HepG2 (cell line): ENCODE measurements around the gene NRSN2. TPM values are rescaled to one million over a fixed set of nuclear protein-coding genes. Genes with fewer than 3 reads are reported as not detected.
A peak's percentile ranks its signal among the peaks of the same experiment; 100 is the strongest.

Source experiments
- ETV5 ChIP-seq: IDR thresholded peaks from 2 replicates; pipeline ENCODE4 v1.6.1; 2018; ENCODE audit warnings: missing biosample characterization, missing genetic modification reagents, inconsistent platforms, borderline replicate concordance
- GABPB1 ChIP-seq: IDR thresholded peaks from 2 replicates; pipeline ENCODE4 v1.6.1; 2016; ENCODE audit warnings: mild to moderate bottlenecking, missing genetic modification reagents, moderate library complexity, missing compliant biosample characterization
- GATAD1 ChIP-seq: IDR thresholded peaks from 2 replicates; pipeline ENCODE4 v1.6.1; 2016; ENCODE audit warnings: missing genetic modification reagents, missing compliant biosample characterization
- HIVEP1 ChIP-seq: sonication (generic); formaldehyde crosslinking; IDR thresholded peaks from 2 replicates; pipeline ENCODE4 v1.4.0; 2020; ENCODE audit warnings: mild to moderate bottlenecking, missing genetic modification reagents
- KDM6A ChIP-seq: IDR thresholded peaks from 2 replicates; pipeline ENCODE4 v1.6.1; 2016; ENCODE audit warnings: low read depth
- RFX1 ChIP-seq: fragments of 450-650 bp; IDR thresholded peaks from 2 replicates; pipeline ENCODE4 v1.6.1; 2017
- TAF15 ChIP-seq: fragments of 200-400 bp; formaldehyde crosslinking; IDR thresholded peaks from one replicate; pipeline ENCODE4 v1.6.1; 2018; ENCODE audit warnings: mild to moderate bottlenecking, low read depth, low read length; ENCODE audit not compliant: poor library complexity, severe bottlenecking
- ZFP37 ChIP-seq: sonication (generic); formaldehyde crosslinking; IDR thresholded peaks from 2 replicates; pipeline ENCODE4 v1.4.0; 2020; ENCODE audit warnings: missing genetic modification reagents, borderline replicate concordance
- ZFP90 ChIP-seq: sonication (generic); formaldehyde crosslinking; IDR thresholded peaks from 2 replicates; pipeline ENCODE4 v1.8.0; 2022; ENCODE audit warnings: missing genetic modification reagents, mild to moderate bottlenecking, inconsistent platforms, borderline replicate concordance
- ZKSCAN5 ChIP-seq: sonication (generic); formaldehyde crosslinking; IDR thresholded peaks from 2 replicates; pipeline ENCODE4 v1.5.1; 2020; ENCODE audit warnings: mild to moderate bottlenecking, missing genetic modification reagents
- ZNF253 ChIP-seq: sonication (generic); formaldehyde crosslinking; IDR thresholded peaks from 2 replicates; pipeline ENCODE4 v1.8.0; 2022; ENCODE audit warnings: mild to moderate bottlenecking, missing genetic modification reagents, borderline replicate concordance
- ZNF367 ChIP-seq: sonication (generic); formaldehyde crosslinking; IDR thresholded peaks from 2 replicates; pipeline ENCODE4 v1.4.0; 2020; ENCODE audit warnings: missing genetic modification reagents, borderline replicate concordance
- ZNF703 ChIP-seq: sonication (generic); formaldehyde crosslinking; IDR thresholded peaks from 2 replicates; pipeline ENCODE4 v1.5.1; 2020; ENCODE audit warnings: missing genetic modification reagents, mild to moderate bottlenecking, moderate library complexity, borderline replicate concordance
- polyA plus RNA-seq, 8 experiments: library from polyadenylated mRNA; depleted of rRNA in 3 of 8; stranded (reverse) in 7 of 8; unstranded in 1 of 8; fragments of >200 nt; fragmentation: Illumina TruSeq in 4 of 8; extraction: Trizol in 4 of 8; gene quantifications; 2 replicates each; pipeline versions ENCODE4 v1.2.1 to v1.2.3, GENCODE V29; 2011 to 2016; ENCODE audit warnings: low read depth in 4 of 8, missing spikeins in 1 of 8, mixed read lengths in 1 of 8; ENCODE audit not compliant: insufficient read depth in 1 of 8
- total RNA-seq, 5 experiments: library from RNA; depleted of rRNA; stranded (reverse); fragments of >200 nt; fragmentation: Illumina TruSeq; extraction: Trizol; gene quantifications; 2 replicates each; pipeline ENCODE4 v1.2.3, GENCODE V29; 2016; ENCODE audit warnings: low read depth in 1 of 5
- TF ChIP-seq, protein P1 (sequence below): sonication (generic); formaldehyde crosslinking; IDR thresholded peaks from 2 replicates; pipeline ENCODE4 v1.4.0; 2020; ENCODE audit warnings: missing genetic modification reagents
- TF ChIP-seq, protein P2 (sequence below): sonication (generic); formaldehyde crosslinking; IDR thresholded peaks from 2 replicates; pipeline ENCODE4 v1.5.1; 2020; ENCODE audit warnings: mild to moderate bottlenecking, missing genetic modification reagents, moderate library complexity
- TF ChIP-seq, protein P3 (sequence below): sonication (generic); formaldehyde crosslinking; IDR thresholded peaks from 2 replicates; pipeline ENCODE4 v1.4.0; 2020; ENCODE audit warnings: missing genetic modification reagents
- TF ChIP-seq, protein P4 (sequence below): sonication (generic); formaldehyde crosslinking; IDR thresholded peaks from 2 replicates; pipeline ENCODE4 v1.8.0; 2022; ENCODE audit warnings: mild to moderate bottlenecking, missing genetic modification reagents, moderate library complexity
- TF ChIP-seq, protein P5 (sequence below): conservative IDR thresholded peaks from 2 replicates; pipeline ENCODE4 v1.6.1; 2018; ENCODE audit warnings: missing genetic modification reagents
- TF ChIP-seq, protein P6 (sequence below): sonication (generic); formaldehyde crosslinking; IDR thresholded peaks from 2 replicates; pipeline ENCODE4 v1.8.0; 2022; ENCODE audit warnings: missing genetic modification reagents, low read depth, mild to moderate bottlenecking, borderline replicate concordance

Gene NRSN2
- total and polyA plus RNA-seq, 2 of the 13 experiments (the other 11 are each of a cell fraction or from before 2014, with no cell fraction given), result 32.3 to 49.4 TPM

DNA sequence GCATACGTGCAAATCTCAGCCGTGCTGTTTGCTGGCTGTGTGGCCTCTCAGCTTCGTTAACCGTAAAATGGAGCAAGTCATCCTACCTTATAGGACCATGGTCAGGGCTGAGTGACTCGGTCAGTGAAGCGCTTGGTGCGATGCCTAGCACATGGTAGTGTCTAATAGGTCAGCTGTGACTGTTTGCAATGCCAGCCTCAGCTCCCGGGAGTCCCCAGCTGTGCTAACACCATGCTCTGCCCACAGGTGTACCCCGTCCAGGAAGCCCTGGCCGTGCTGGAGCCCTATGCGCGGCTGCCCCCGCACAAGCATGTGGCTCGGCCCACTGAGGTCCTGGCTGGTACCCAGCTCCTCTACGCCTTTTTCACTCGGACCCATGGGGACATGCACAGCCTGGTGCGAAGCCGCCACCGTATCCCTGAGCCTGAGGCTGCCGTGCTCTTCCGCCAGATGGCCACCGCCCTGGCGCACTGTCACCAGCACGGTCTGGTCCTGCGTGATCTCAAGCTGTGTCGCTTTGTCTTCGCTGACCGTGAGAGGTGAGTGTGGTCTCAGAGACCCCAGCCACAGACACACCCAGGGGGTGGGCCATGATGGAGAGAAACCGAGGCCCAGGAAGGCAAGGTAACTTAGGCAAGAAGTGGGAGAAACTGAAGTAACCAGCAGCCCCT is 44.3 kb downstream of the NRSN2 start (continued):
- TF ChIP-seq, protein P1, sequence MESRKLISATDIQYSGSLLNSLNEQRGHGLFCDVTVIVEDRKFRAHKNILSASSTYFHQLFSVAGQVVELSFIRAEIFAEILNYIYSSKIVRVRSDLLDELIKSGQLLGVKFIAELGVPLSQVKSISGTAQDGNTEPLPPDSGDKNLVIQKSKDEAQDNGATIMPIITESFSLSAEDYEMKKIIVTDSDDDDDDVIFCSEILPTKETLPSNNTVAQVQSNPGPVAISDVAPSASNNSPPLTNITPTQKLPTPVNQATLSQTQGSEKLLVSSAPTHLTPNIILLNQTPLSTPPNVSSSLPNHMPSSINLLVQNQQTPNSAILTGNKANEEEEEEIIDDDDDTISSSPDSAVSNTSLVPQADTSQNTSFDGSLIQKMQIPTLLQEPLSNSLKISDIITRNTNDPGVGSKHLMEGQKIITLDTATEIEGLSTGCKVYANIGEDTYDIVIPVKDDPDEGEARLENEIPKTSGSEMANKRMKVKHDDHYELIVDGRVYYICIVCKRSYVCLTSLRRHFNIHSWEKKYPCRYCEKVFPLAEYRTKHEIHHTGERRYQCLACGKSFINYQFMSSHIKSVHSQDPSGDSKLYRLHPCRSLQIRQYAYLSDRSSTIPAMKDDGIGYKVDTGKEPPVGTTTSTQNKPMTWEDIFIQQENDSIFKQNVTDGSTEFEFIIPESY (CRISPR knock-in tag), result peak; percentile 88
- TF ChIP-seq, protein P2, sequence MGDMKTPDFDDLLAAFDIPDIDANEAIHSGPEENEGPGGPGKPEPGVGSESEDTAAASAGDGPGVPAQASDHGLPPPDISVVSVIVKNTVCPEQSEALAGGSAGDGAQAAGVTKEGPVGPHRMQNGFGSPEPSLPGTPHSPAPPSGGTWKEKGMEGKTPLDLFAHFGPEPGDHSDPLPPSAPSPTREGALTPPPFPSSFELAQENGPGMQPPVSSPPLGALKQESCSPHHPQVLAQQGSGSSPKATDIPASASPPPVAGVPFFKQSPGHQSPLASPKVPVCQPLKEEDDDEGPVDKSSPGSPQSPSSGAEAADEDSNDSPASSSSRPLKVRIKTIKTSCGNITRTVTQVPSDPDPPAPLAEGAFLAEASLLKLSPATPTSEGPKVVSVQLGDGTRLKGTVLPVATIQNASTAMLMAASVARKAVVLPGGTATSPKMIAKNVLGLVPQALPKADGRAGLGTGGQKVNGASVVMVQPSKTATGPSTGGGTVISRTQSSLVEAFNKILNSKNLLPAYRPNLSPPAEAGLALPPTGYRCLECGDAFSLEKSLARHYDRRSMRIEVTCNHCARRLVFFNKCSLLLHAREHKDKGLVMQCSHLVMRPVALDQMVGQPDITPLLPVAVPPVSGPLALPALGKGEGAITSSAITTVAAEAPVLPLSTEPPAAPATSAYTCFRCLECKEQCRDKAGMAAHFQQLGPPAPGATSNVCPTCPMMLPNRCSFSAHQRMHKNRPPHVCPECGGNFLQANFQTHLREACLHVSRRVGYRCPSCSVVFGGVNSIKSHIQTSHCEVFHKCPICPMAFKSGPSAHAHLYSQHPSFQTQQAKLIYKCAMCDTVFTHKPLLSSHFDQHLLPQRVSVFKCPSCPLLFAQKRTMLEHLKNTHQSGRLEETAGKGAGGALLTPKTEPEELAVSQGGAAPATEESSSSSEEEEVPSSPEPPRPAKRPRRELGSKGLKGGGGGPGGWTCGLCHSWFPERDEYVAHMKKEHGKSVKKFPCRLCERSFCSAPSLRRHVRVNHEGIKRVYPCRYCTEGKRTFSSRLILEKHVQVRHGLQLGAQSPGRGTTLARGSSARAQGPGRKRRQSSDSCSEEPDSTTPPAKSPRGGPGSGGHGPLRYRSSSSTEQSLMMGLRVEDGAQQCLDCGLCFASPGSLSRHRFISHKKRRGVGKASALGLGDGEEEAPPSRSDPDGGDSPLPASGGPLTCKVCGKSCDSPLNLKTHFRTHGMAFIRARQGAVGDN (CRISPR knock-in tag), result peak; percentile 27; the same call in 1 of the 2 replicates
- TF ChIP-seq, protein P3, sequence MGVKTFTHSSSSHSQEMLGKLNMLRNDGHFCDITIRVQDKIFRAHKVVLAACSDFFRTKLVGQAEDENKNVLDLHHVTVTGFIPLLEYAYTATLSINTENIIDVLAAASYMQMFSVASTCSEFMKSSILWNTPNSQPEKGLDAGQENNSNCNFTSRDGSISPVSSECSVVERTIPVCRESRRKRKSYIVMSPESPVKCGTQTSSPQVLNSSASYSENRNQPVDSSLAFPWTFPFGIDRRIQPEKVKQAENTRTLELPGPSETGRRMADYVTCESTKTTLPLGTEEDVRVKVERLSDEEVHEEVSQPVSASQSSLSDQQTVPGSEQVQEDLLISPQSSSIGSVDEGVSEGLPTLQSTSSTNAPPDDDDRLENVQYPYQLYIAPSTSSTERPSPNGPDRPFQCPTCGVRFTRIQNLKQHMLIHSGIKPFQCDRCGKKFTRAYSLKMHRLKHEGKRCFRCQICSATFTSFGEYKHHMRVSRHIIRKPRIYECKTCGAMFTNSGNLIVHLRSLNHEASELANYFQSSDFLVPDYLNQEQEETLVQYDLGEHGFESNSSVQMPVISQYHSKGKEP (CRISPR knock-in tag), result no peak
- TF ChIP-seq, protein P4, sequence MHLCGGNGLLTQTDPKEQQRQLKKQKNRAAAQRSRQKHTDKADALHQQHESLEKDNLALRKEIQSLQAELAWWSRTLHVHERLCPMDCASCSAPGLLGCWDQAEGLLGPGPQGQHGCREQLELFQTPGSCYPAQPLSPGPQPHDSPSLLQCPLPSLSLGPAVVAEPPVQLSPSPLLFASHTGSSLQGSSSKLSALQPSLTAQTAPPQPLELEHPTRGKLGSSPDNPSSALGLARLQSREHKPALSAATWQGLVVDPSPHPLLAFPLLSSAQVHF (CRISPR knock-in tag), result no peak
- TF ChIP-seq GABPB1 (CRISPR knock-in tag) (peak; percentile 51; the same call in 1 of the 2 replicates), TAF15 (no peak), ZNF367 (no peak), GATAD1 (CRISPR knock-in tag) (no peak), HIVEP1 (CRISPR knock-in tag) (peak; percentile 48; the same call in 1 of the 2 replicates), ZKSCAN5 (no peak), KDM6A (no peak), ZNF703 (CRISPR knock-in tag) (no peak), RFX1 (no peak), ZNF253 (CRISPR knock-in tag) (no peak), ZFP37 (CRISPR knock-in tag) (no peak), ETV5 (CRISPR knock-in tag) (no peak), ZFP90 (CRISPR knock-in tag) (no peak)
- TF ChIP-seq, protein P5, sequence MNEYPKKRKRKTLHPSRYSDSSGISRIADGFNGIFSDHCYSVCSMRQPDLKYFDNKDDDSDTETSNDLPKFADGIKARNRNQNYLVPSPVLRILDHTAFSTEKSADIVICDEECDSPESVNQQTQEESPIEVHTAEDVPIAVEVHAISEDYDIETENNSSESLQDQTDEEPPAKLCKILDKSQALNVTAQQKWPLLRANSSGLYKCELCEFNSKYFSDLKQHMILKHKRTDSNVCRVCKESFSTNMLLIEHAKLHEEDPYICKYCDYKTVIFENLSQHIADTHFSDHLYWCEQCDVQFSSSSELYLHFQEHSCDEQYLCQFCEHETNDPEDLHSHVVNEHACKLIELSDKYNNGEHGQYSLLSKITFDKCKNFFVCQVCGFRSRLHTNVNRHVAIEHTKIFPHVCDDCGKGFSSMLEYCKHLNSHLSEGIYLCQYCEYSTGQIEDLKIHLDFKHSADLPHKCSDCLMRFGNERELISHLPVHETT, result no peak
- TF ChIP-seq, protein P6, sequence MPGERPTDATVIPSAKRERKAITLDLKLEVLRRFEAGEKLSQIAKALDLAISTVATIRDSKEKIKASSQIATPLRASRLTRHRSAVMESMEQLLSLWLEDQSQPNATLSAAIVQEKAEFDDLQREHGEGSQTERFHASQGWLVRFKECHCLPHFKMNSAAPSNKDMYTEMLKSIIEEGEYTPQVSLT (CRISPR knock-in tag), result no peak
